MCF 10A (cell line): ENCODE results near the gene EVL. TPM values are rescaled to one million over a fixed set of nuclear protein-coding genes. Genes with fewer than 3 reads are reported as not detected.

Source experiments
- BruUV-seq: library from RNA; stranded (reverse); fragments of 400-500 nt; replicated peaks from 2 replicates; lab custom pipeline; 2021; lab: Mats Ljungman, UMichigan
- CTCF ChIA-PET: fragments of 300-600 bp; sonication (Branson Sonifier 250); formaldehyde crosslinking; extraction: SDS; loops from one replicate; lab custom pipeline; 2021; ENCODE audit warnings: antibody characterized with exemption, inconsistent platforms; lab: Yijun Ruan, JAX
- POLR2A ChIA-PET: fragments of 300-600, 350-650 bp; sonication (Branson Sonifier 250); formaldehyde crosslinking; extraction: SDS; loops from one replicate; lab custom pipeline; 2020; ENCODE audit warnings: antibody characterized with exemption, inconsistent platforms; lab: Yijun Ruan, JAX
- DNase-seq: peaks from one replicate; pipeline ENCODE4 v3.0.0-alpha.2; 2018; ENCODE audit not compliant: unreplicated experiment
- H3K27ac Mint-ChIP-seq: one replicate; pipeline ENCODE4 v1.8.0; 2022; ENCODE audit warnings: mild to moderate bottlenecking, low read depth, mixed read lengths; ENCODE audit not compliant: unreplicated experiment
- H3K27me3 Mint-ChIP-seq: one replicate; pipeline ENCODE4 v1.8.0; 2022; ENCODE audit warnings: mixed read lengths; ENCODE audit not compliant: insufficient read depth, unreplicated experiment
- H3K36me3 Mint-ChIP-seq: one replicate; pipeline ENCODE4 v1.8.0; 2022; ENCODE audit warnings: mild to moderate bottlenecking, moderate library complexity, mixed read lengths; ENCODE audit not compliant: insufficient read depth, unreplicated experiment
- H3K4me1 Mint-ChIP-seq: one replicate; pipeline ENCODE4 v1.8.0; 2022; ENCODE audit warnings: mixed read lengths; ENCODE audit not compliant: insufficient read depth, unreplicated experiment
- H3K4me3 Mint-ChIP-seq: one replicate; pipeline ENCODE4 v1.8.0; 2022; ENCODE audit warnings: mild to moderate bottlenecking, moderate library complexity, mixed read lengths; ENCODE audit not compliant: unreplicated experiment
- H3K9me3 Mint-ChIP-seq: one replicate; pipeline ENCODE4 v1.8.0; 2022; ENCODE audit warnings: mixed read lengths; ENCODE audit not compliant: unreplicated experiment
- intact Hi-C: fragments of 100-400 bp; cut with micrococcal nuclease; formaldehyde crosslinking; loops from 2 replicates; pipeline ENCODE4 v1.14.1; 2022
- total RNA-seq: library from RNA; stranded (reverse); gene quantifications from 2 replicates; pipeline ENCODE4 v1.2.3, GENCODE V29; 2022
- TF ChIP-seq, protein P1 (sequence below): fragments of 200-600 bp; IDR thresholded peaks from one replicate; pipeline ENCODE4 v1.8.0; 2022; ENCODE audit warnings: antibody characterized with exemption, mild to moderate bottlenecking; ENCODE audit not compliant: unreplicated experiment

EVL gene
- total RNA-seq, 1 experiment from 2014 or later = 55.4 TPM

DNA sequence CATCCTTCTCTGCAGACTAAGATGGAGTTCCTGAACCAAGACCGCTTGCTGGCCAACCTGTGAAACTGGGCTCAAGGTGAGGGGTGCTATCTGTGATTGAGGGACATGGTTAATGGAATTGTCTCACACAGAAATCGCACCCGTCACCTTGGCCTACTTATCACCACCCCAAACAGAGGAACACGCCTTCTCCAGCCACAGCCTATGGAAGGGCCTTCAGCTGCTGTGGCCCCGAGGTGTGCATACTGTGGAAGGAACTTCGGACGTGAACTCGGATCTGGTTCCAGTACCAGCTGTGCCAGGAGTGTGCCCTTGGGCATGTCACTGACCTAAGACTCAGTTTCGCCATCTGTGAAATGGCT, 44.4 kb downstream of the EVL start:
- TF ChIP-seq, protein P1, sequence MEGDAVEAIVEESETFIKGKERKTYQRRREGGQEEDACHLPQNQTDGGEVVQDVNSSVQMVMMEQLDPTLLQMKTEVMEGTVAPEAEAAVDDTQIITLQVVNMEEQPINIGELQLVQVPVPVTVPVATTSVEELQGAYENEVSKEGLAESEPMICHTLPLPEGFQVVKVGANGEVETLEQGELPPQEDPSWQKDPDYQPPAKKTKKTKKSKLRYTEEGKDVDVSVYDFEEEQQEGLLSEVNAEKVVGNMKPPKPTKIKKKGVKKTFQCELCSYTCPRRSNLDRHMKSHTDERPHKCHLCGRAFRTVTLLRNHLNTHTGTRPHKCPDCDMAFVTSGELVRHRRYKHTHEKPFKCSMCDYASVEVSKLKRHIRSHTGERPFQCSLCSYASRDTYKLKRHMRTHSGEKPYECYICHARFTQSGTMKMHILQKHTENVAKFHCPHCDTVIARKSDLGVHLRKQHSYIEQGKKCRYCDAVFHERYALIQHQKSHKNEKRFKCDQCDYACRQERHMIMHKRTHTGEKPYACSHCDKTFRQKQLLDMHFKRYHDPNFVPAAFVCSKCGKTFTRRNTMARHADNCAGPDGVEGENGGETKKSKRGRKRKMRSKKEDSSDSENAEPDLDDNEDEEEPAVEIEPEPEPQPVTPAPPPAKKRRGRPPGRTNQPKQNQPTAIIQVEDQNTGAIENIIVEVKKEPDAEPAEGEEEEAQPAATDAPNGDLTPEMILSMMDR = no peak
- Mint-ChIP-seq H3K9me3 (no peaks in the 10 kb centered on the region), H3K4me1 (peaks cover 28% of the 10 kb centered on the region), H3K27me3 (no peaks in the 10 kb centered on the region), H3K4me3 (no peak overlapping the region), H3K27ac (peak overlapping the region; percentile 70), H3K36me3 (no peaks in the 10 kb centered on the region)
- ChIA-PET CTCF (interaction anchor here (0.5 to 10.9 kb wide), 13 partner anchors 13 to 127 kb away, joined by 3 to 188 read pairs (median 12); no protein-coding TSS in a partner anchor), POLR2A (interaction anchor here (0.6 to 3.0 kb wide), 3 partner anchors 33 to 38 kb away, joined by 3 to 16 read pairs (median 7); no protein-coding TSS in a partner anchor)
- no peak for DNase-seq
- intact Hi-C loops = loop anchor here (2.0 kb wide), 1 partner anchor 83 kb away; no protein-coding TSS in a partner anchor
- BruUV-seq = no TSS peak

DNA sequence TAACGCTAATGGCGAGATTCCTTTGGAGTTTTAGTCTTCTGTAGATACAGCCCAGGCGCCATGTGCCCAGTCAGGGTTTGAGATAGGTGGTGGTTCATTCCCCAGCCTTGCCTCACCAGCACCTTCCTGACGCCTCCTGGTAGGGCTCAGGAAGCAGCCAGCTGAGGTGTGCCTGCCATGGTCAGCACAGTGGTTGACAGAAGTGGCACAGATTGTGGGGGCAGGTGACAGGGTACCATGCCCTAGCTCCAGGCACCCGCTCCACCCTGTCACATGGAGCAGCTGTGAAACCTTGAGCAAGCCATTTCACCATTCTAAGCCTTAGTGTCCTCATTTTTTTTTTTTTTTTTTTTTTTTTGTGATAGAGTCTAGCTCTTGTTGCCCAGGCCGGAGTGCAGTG, 45.6 kb downstream of the EVL start:
- Mint-ChIP-seq H3K4me3 (no peak overlapping the region), H3K27me3 (no peaks in the 10 kb centered on the region), H3K4me1 (peaks cover 25% of the 10 kb centered on the region), H3K27ac (no peak overlapping the region), H3K36me3 (no peaks in the 10 kb centered on the region), H3K9me3 (no peaks in the 10 kb centered on the region)
- POLR2A ChIA-PET = interaction anchor here (1.3 kb wide), 1 partner anchor 38 kb away, joined by 3 read pairs; no protein-coding TSS in a partner anchor
- BruUV-seq = no TSS peak
- intact Hi-C loops = no loop called here
- DNase-seq = no peak
- CTCF ChIA-PET = interaction anchor here (0.8 to 10.9 kb wide), 6 partner anchors 14 to 129 kb away, joined by 3 to 188 read pairs (median 4); no protein-coding TSS in a partner anchor
- TF ChIP-seq, protein P1 = no peak

DNA sequence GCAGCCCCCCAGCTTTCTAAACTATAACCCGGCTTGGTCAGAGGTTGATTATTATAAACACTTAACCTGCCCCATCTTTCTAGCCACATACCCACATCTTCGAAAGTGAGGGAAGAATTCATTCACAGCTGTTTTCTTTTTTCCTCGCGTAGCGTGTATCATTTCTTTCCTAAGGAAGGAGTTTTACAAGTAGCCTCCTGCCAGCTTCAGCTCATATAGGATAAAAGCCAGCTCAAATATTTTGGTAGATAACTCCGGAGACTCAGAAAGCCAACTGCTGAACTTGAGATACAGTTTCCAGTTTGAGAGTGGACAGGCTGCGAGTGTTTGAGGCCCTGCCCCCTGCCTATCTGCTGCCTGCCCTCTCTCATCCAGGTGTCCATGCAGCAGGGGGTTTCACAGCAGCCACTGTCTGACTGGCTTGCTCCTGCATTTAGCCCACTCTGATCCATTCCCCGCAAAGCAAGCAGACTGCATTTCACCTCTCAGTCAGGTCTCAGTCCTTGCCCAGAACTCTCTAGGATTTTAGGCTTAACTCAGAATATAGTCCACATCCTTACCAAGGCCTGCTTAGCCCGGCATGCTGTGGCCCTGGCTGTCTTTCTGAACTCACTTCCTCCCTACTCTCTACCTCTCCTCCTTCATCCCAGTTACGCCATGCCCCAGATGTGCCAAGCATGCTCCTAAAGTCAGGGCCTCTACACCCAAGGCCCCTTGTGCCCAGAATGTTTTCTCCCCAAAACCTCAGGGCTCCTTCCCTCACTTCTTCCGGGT, 46.9 kb downstream of the EVL start:
- no peaks in the 10 kb centered on the region for H3K9me3 Mint-ChIP-seq
- peaks cover 23% of the 10 kb centered on the region for H3K4me1 Mint-ChIP-seq
- no peak overlapping the region for H3K4me3 Mint-ChIP-seq
- TF ChIP-seq, protein P1 = no peak
- ChIA-PET POLR2A (no interaction called here), CTCF (interaction anchor here (1.8 to 10.9 kb wide), 3 partner anchors 40 to 130 kb away, joined by 4 to 188 read pairs (median 89); no protein-coding TSS in a partner anchor)
- H3K27me3 Mint-ChIP-seq = no peaks in the 10 kb centered on the region
- no TSS peak for BruUV-seq
- no peak overlapping the region for H3K27ac Mint-ChIP-seq
- no peak for DNase-seq
- intact Hi-C loops = no loop called here
- no peaks in the 10 kb centered on the region for H3K36me3 Mint-ChIP-seq

DNA sequence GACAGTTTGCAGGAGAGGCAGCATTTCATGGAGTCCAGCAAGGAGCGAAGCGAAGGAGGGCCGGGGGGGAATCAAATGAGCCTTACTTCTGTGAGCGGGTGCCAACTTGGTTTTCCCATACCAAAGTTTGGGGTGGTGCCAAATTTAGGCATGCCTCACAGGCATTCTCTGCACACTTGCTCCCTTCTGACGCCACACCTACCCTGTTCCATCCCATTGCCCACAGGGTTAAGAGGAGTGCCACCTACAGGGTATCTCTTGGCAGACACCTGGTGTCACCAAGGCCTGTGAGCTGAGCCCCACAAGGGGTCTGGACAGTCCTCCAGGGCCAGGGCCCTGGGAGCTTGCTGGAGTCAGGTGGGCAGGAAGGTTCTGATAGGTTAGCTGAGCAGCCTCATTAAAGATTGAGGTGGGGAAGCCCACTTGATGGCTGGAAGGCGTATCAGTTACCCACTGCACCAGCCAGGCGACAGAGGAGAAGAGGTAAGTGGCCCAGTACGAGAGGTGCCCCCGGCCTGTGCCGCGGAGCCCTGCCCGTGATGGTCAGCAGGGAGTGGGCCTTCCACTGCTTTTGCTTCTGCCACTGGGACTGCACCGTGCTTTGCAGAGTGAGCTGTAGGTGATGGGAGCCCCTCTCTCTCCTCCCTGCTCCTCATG, 49.0 kb downstream of the EVL start:
- H3K4me3 Mint-ChIP-seq = no peak overlapping the region
- DNase-seq = no peak
- BruUV-seq = no TSS peak
- POLR2A ChIA-PET = no interaction called here
- peaks cover 2% of the 10 kb centered on the region for H3K4me1 Mint-ChIP-seq
- no peaks in the 10 kb centered on the region for H3K27me3 Mint-ChIP-seq
- TF ChIP-seq, protein P1 = no peak
- H3K9me3 Mint-ChIP-seq = no peaks in the 10 kb centered on the region
- CTCF ChIA-PET = interaction anchor here (0.6 to 1.5 kb wide), 5 partner anchors 10 to 131 kb away, joined by 3 to 4 read pairs (median 4); no protein-coding TSS in a partner anchor
- no peak overlapping the region for H3K27ac Mint-ChIP-seq
- H3K36me3 Mint-ChIP-seq = no peaks in the 10 kb centered on the region
- intact Hi-C loops = no loop called here
